Measurements from ENCODE around the gene HOXC10. TPM values are rescaled to one million over a fixed set of nuclear protein-coding genes. Genes with fewer than 3 reads are reported as not detected.

The HOXC10 gene
- total and polyA plus RNA-seq, 3 donors from 2014 or later = 1.4 to 4.3 (median 2.6) TPM

DNA sequence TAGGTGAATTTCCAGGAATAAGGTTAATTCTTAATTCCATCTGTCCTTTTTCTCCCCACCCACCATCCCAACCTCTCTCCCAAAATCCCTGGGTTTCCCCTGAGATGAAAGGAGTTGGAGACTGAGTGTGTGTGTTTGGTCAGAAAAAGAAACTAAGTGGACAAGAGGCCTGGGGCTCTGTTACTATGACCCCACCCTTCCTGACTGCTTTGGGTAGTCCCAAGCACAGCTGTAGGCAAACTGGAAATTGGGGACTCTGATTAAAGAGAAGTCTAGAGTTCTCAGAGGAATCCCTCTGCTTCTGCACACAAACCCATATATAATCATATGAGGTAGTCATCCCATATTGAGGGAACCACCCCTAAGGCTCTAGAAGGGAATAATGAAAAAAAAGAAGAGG, 37.2 kb upstream of the HOXC10 start:
- no peak for DNase-seq
- TF ChIP-seq, protein P1, sequence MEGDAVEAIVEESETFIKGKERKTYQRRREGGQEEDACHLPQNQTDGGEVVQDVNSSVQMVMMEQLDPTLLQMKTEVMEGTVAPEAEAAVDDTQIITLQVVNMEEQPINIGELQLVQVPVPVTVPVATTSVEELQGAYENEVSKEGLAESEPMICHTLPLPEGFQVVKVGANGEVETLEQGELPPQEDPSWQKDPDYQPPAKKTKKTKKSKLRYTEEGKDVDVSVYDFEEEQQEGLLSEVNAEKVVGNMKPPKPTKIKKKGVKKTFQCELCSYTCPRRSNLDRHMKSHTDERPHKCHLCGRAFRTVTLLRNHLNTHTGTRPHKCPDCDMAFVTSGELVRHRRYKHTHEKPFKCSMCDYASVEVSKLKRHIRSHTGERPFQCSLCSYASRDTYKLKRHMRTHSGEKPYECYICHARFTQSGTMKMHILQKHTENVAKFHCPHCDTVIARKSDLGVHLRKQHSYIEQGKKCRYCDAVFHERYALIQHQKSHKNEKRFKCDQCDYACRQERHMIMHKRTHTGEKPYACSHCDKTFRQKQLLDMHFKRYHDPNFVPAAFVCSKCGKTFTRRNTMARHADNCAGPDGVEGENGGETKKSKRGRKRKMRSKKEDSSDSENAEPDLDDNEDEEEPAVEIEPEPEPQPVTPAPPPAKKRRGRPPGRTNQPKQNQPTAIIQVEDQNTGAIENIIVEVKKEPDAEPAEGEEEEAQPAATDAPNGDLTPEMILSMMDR (IDR thresholded peaks at IDR 0.05) = no peak
- no peak for TF ChIP-seq POLR2A (IDR thresholded peaks at IDR 0.05)
- Histone ChIP-seq H3K4me3 (no peak overlapping the region), H3K27me3 (no peaks in the 10 kb centered on the region), H3K36me3 (ENCODE audit: low read depth, missing control alignments) (no peaks in the 10 kb centered on the region), H3K9me3 (no peaks in the 10 kb centered on the region), H3K27ac (no peak overlapping the region), H3K4me1 (peaks cover 11% of the 10 kb centered on the region)
- intact Hi-C loops (cut with DNase I; ENCODE audit: low total_unique reads) = no loop called here

DNA sequence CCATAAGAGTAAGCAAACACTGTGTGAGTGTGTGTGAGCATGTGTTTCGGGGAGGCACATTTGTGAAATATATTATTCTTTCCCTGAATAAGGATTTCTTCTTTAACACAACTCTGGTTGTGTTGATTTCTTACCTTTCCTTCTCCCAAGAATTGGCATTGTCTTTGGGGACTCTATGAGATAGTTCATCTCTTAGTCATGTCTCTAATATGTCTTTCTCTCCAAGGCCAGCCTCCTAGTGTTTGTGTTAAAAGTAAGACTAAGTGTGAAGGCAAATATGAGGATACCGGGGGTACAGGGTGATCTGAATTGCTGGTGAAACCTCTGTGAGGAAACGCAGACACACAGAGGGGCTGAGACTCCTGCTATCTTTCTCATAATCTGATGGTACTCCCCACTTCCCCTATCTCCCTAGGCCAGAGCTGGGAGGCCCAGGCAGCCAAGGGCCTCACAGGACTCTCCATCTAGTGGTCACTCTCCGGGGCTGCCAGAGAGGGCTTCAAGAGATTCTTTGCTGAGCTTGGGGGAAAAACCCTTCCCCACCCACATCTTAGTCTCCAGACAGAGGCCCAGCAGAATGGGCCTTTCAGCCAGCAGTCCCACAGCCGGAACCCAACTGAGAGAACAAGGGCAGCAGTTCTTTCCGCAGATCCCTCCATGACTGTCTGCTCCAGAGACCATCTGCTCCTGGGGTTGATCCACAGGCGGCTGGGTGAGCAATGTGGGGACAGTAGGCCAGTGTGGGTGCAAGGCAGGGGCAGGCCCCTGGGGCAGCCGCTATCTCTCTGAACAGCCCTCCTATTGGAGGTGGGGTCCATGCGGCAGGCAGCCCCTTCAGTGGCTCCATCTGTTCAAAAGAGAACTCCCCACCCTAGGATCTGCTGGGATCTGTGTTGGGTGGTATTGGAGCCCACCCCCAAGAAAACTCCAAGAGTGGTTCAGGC, 36.0 kb upstream of the HOXC10 start:
- Histone ChIP-seq H3K4me3 (no peak overlapping the region), H3K9me3 (no peaks in the 10 kb centered on the region), H3K36me3 (ENCODE audit: low read depth, missing control alignments) (no peaks in the 10 kb centered on the region), H3K4me1 (peaks cover 11% of the 10 kb centered on the region), H3K27me3 (no peaks in the 10 kb centered on the region), H3K27ac (no peak overlapping the region)
- 57 to 63% methylated on average over 9 of the region's 9 CpGs for WGBS, 2 donors
- DNase-seq = no peak
- TF ChIP-seq POLR2A (IDR thresholded peaks at IDR 0.05) = no peak
- TF ChIP-seq, protein P1 (IDR thresholded peaks at IDR 0.05) = no peak
- intact Hi-C loops (cut with DNase I; ENCODE audit: low total_unique reads) = no loop called here

DNA sequence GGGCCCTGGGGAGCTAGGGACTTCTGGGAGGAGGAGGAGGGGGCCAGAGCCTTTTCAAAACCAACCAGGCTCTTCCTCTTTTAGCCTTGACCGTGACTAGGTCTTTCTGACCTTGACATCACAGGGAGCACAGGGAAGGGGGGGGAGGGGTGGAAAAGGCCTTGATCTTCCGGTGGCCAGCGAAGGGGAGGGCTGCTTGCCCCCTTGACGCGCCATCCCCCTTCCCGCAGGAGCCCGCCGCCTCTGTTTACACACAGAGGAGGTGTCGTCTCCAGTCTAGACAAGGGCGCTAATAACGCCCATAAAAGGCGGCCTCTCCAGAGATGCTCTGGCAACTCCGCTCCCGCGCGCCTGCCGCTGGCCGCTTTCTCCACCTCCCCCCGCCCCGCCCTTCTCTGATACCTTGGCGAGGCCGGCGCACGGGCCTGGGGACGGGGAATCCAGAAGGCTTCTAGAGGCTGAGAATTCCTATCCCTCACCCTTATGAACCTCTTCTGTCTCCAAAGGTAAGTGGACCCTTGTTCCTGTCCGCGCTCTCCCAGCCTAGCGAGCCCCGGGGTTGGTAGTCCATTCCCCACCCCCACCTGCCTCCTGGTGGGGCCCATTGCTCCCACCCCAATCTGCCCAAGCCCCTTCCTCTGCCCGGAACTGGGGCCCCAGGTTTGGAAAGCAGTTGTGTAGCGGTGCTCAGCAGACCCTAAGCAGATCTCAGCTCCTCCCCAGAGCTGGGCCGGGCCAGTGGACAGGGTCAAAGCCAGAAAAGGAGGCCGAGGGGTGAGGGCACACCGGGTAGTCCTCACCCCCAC, 35.1 kb upstream of the HOXC10 start:
- no peak for DNase-seq
- Histone ChIP-seq H3K27ac (no peak overlapping the region), H3K9me3 (no peaks in the 10 kb centered on the region), H3K4me1 (peaks cover 11% of the 10 kb centered on the region), H3K4me3 (no peak overlapping the region), H3K27me3 (no peaks in the 10 kb centered on the region), H3K36me3 (ENCODE audit: low read depth, missing control alignments) (no peaks in the 10 kb centered on the region)
- WGBS, 2 donors = 11 to 12% methylated on average over 17 to 34 of the region's 34 CpGs
- TF ChIP-seq POLR2A (IDR thresholded peaks at IDR 0.05) = no peak
- TF ChIP-seq, protein P1 (IDR thresholded peaks at IDR 0.05) = no peak
- intact Hi-C loops (cut with DNase I; ENCODE audit: low total_unique reads) = no loop called here

DNA sequence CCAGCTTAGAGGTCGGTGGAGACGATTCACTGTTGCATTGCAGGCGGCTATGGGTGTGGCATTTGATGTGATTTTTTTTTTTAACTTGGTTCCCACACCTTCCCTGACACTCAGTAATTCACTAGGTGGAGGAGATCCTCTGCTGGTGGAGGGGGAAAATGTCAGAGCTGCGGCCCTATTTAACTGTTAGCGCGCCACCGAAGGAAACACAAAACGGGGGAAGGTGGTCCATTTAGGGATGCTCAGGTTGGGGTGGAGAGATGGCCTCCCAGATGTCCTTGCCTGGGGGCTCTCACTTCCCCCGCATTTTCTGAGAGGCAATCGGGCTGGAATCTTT, 34.5 kb upstream of the HOXC10 start:
- Histone ChIP-seq H3K27ac (no peak overlapping the region), H3K9me3 (no peaks in the 10 kb centered on the region), H3K4me3 (no peak overlapping the region), H3K36me3 (ENCODE audit: low read depth, missing control alignments) (no peaks in the 10 kb centered on the region), H3K27me3 (no peaks in the 10 kb centered on the region), H3K4me1 (peaks cover 11% of the 10 kb centered on the region)
- intact Hi-C loops (cut with DNase I; ENCODE audit: low total_unique reads) = no loop called here
- WGBS, 2 donors = 8 to 13% methylated on average over 10 of the region's 10 CpGs
- no peak for DNase-seq
- TF ChIP-seq, protein P1 (IDR thresholded peaks at IDR 0.05) = no peak
- no peak for TF ChIP-seq POLR2A (IDR thresholded peaks at IDR 0.05)
